Glutamatergic neuron (in vitro differentiated cells): ENCODE data around the gene PTPRN2. TPM values are rescaled to one million over a fixed set of nuclear protein-coding genes. Genes with fewer than 3 reads are reported as not detected.

Source experiments
- DNase-seq: peaks from one replicate; pipeline ENCODE4 v3.0.0; 2022
- H3K27ac Mint-ChIP-seq: one replicate; pipeline ENCODE4 v1.8.0; 2020; ENCODE audit warnings: mild to moderate bottlenecking, mixed read lengths, inconsistent platforms; ENCODE audit not compliant: unreplicated experiment
- H3K27me3 Mint-ChIP-seq: one replicate; pipeline ENCODE4 v1.8.0; 2020; ENCODE audit warnings: mild to moderate bottlenecking, moderate library complexity, mixed read lengths, inconsistent platforms; ENCODE audit not compliant: unreplicated experiment
- H3K36me3 Mint-ChIP-seq: one replicate; pipeline ENCODE4 v1.8.0; 2020; ENCODE audit warnings: mild to moderate bottlenecking, mixed read lengths, inconsistent platforms; ENCODE audit not compliant: unreplicated experiment
- H3K4me1 Mint-ChIP-seq: one replicate; pipeline ENCODE4 v1.8.0; 2020; ENCODE audit warnings: mild to moderate bottlenecking, low read depth, mixed read lengths, inconsistent platforms; ENCODE audit not compliant: unreplicated experiment
- H3K4me3 Mint-ChIP-seq: one replicate; pipeline ENCODE4 v1.8.0; 2020; ENCODE audit warnings: mild to moderate bottlenecking, mixed read lengths, inconsistent platforms; ENCODE audit not compliant: unreplicated experiment
- H3K9me3 Mint-ChIP-seq: one replicate; pipeline ENCODE4 v1.8.0; 2020; ENCODE audit warnings: mild to moderate bottlenecking, moderate library complexity, mixed read lengths, inconsistent platforms; ENCODE audit not compliant: unreplicated experiment
- total RNA-seq: library from RNA; stranded (reverse); fragmentation: NEBNext Ultra II Directional; extraction: Animal tissue kit (Norgen Biotek cat#: 25700); gene quantifications from one replicate; pipeline ENCODE4 v1.2.1, GENCODE V29; 2021; ENCODE audit not compliant: unreplicated experiment
- TF ChIP-seq, protein P1 (sequence below): fragments of 200-600 bp; sonication (generic); IDR thresholded peaks from one replicate; pipeline ENCODE4 v1.5.0; 2021; ENCODE audit not compliant: partially characterized antibody, unreplicated experiment

Gene PTPRN2
- total RNA-seq, 1 donor from 2014 or later: 49.0 TPM

GRCh38 chr7:157499121-157499834, 1088.3 kb downstream of the PTPRN2 start:
- Mint-ChIP-seq H3K9me3 (peaks cover 6% of the 10 kb centered on the region), H3K36me3 (no peaks in the 10 kb centered on the region), H3K27me3 (peaks cover 4% of the 10 kb centered on the region)

DNA sequence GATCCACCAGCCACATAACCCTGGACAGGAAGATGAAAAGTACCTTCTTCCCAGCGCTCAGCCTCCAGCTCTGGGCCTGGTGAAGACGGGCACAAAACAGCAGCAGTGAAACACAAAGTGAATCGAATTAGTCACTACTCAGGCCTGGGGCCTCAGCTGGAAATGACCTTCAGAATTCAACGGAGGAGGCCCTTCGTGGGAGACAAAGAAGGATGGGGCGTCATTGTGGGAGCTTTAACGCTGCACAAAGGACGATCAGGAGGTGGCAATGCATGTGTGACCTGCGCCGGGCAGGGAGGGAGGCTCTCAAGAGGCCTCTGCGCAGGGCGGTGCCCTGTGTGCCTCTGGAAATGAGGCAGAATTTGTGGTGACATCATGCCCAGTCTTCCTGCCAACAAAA, 1089.0 kb downstream of the PTPRN2 start:
- no peak for DNase-seq
- H3K36me3 Mint-ChIP-seq: no peaks in the 10 kb centered on the region
- peaks cover 2% of the 10 kb centered on the region for H3K4me1 Mint-ChIP-seq
- H3K4me3 Mint-ChIP-seq: no peak overlapping the region
- H3K9me3 Mint-ChIP-seq: peaks cover 6% of the 10 kb centered on the region
- no peak overlapping the region for H3K27ac Mint-ChIP-seq
- H3K27me3 Mint-ChIP-seq: peaks cover 4% of the 10 kb centered on the region
- TF ChIP-seq, protein P1, sequence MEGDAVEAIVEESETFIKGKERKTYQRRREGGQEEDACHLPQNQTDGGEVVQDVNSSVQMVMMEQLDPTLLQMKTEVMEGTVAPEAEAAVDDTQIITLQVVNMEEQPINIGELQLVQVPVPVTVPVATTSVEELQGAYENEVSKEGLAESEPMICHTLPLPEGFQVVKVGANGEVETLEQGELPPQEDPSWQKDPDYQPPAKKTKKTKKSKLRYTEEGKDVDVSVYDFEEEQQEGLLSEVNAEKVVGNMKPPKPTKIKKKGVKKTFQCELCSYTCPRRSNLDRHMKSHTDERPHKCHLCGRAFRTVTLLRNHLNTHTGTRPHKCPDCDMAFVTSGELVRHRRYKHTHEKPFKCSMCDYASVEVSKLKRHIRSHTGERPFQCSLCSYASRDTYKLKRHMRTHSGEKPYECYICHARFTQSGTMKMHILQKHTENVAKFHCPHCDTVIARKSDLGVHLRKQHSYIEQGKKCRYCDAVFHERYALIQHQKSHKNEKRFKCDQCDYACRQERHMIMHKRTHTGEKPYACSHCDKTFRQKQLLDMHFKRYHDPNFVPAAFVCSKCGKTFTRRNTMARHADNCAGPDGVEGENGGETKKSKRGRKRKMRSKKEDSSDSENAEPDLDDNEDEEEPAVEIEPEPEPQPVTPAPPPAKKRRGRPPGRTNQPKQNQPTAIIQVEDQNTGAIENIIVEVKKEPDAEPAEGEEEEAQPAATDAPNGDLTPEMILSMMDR: no peak

More at GRCh38 chr7:157499121-157499834, 1088.3 kb downstream of the PTPRN2 start:
- no peak overlapping the region for H3K27ac Mint-ChIP-seq
- H3K4me1 Mint-ChIP-seq: peaks cover 2% of the 10 kb centered on the region
- TF ChIP-seq, protein P1: no peak
- no peak overlapping the region for H3K4me3 Mint-ChIP-seq
- no peak for DNase-seq

GRCh38 chr7:157497744-157498651, 1089.6 kb downstream of the PTPRN2 start:
- no peak overlapping the region for H3K27ac Mint-ChIP-seq
- peaks cover 4% of the 10 kb centered on the region for H3K27me3 Mint-ChIP-seq
- H3K9me3 Mint-ChIP-seq: peaks cover 6% of the 10 kb centered on the region
- H3K4me1 Mint-ChIP-seq: peaks cover 2% of the 10 kb centered on the region
- TF ChIP-seq, protein P1: no peak
- DNase-seq: no peak
- no peak overlapping the region for H3K4me3 Mint-ChIP-seq
- H3K36me3 Mint-ChIP-seq: no peaks in the 10 kb centered on the region

GRCh38 chr7:157497367-157497743, 1090.3 kb downstream of the PTPRN2 start:
- H3K36me3 Mint-ChIP-seq: no peaks in the 10 kb centered on the region
- DNase-seq: no peak
- TF ChIP-seq, protein P1: no peak
- no peak overlapping the region for H3K4me3 Mint-ChIP-seq
- no peak overlapping the region for H3K27ac Mint-ChIP-seq
- peaks cover 4% of the 10 kb centered on the region for H3K27me3 Mint-ChIP-seq
- H3K4me1 Mint-ChIP-seq: peaks cover 2% of the 10 kb centered on the region
- peaks cover 6% of the 10 kb centered on the region for H3K9me3 Mint-ChIP-seq
